CD14-positive monocyte (primary cell): ENCODE data around the gene GNAL. TPM values are rescaled to one million over a fixed set of nuclear protein-coding genes. Genes with fewer than 3 reads are reported as not detected.

Source experiments
- DNase-seq, 3 donors: peaks; one replicate each; pipeline ENCODE4 v3.0.0-alpha.2; 2011 to 2022
- H2AFZ ChIP-seq: 2 replicates; pipeline ENCODE4 v1.6.0; 2012; ENCODE audit warnings: mild to moderate bottlenecking, low read depth, low read length, inconsistent platforms; ENCODE audit not compliant: insufficient read depth, poor library complexity, severe bottlenecking
- H3K27ac ChIP-seq, 2 donors: 1 replicate in 1 of 2; 2 replicates in 1 of 2; pipeline ENCODE4 v1.5.1; 2012 to 2013; ENCODE audit warnings: low read length in 2 of 2, control low read depth in 1 of 2, inconsistent platforms in 1 of 2, low read depth in 1 of 2, mild to moderate bottlenecking in 1 of 2
- H3K27me3 ChIP-seq, 2 donors: one replicate each; pipeline versions ENCODE4 v1.6.0 to v1.6.1; 2011 to 2013; ENCODE audit warnings: low read length in 2 of 2; ENCODE audit not compliant: control insufficient read depth in 2 of 2, insufficient read depth in 2 of 2
- H3K36me3 ChIP-seq, 2 donors: replicated peaks in 1 of 2; 1 replicate in 1 of 2; 2 replicates in 1 of 2; pipeline versions ENCODE4 v1.5.1 to v1.6.1; 2012 to 2013; ENCODE audit warnings: low read length in 2 of 2, control low read depth in 1 of 2, inconsistent platforms in 1 of 2, mild to moderate bottlenecking in 1 of 2; ENCODE audit not compliant: insufficient read depth in 2 of 2, control insufficient read depth in 1 of 2
- H3K4me1 ChIP-seq, 2 donors: 1 replicate in 1 of 2; 2 replicates in 1 of 2; pipeline versions ENCODE4 v1.5.1 to v1.6.1; 2012 to 2013; ENCODE audit warnings: low read length in 2 of 2, control low read depth in 1 of 2, inconsistent platforms in 1 of 2, mild to moderate bottlenecking in 1 of 2, moderate library complexity in 1 of 2; ENCODE audit not compliant: insufficient read depth in 2 of 2, control insufficient read depth in 1 of 2
- H3K4me2 ChIP-seq: replicated peaks from 2 replicates; pipeline ENCODE3; 2012; ENCODE audit warnings: low read length, moderate library complexity, mild to moderate bottlenecking; ENCODE audit not compliant: poor library complexity, severe bottlenecking; ENCODE audit errors: extremely low read depth
- H3K4me3 ChIP-seq, 3 experiments: fragments of 200-600 bp in 1 of 3; sonication (generic) in 1 of 3; replicated peaks in 1 of 3; 1 replicate in 2 of 3; 2 replicates in 1 of 3; pipeline ENCODE4 v1.5.1; 2011 to 2013; ENCODE audit warnings: low read length in 3 of 3, mild to moderate bottlenecking in 3 of 3, control low read depth in 2 of 3, low read depth in 2 of 3, inconsistent platforms in 1 of 3, moderate library complexity in 1 of 3
- H3K79me2 ChIP-seq: 2 replicates; pipeline ENCODE4 v1.6.0; 2012; ENCODE audit warnings: mild to moderate bottlenecking, control low read depth, inconsistent platforms, low read length, moderate library complexity; ENCODE audit not compliant: insufficient read depth
- H3K9ac ChIP-seq: 2 replicates; pipeline ENCODE4 v1.6.0; 2017; ENCODE audit warnings: low read length, mild to moderate bottlenecking; ENCODE audit not compliant: insufficient read depth, poor library complexity, severe bottlenecking
- H3K9me3 ChIP-seq, 2 donors: replicated peaks in 1 of 2; 1 replicate in 1 of 2; 2 replicates in 1 of 2; pipeline versions ENCODE4 v1.5.1 to v1.6.1; 2012 to 2013; ENCODE audit warnings: low read length in 2 of 2, control low read depth in 1 of 2; ENCODE audit not compliant: control insufficient read depth in 1 of 2, insufficient read depth in 1 of 2
- H4K20me1 ChIP-seq: 2 replicates; pipeline ENCODE4 v1.6.0; 2012; ENCODE audit warnings: mild to moderate bottlenecking, low read length, control low read depth, moderate library complexity; ENCODE audit not compliant: insufficient read depth
- H3K27ac Mint-ChIP-seq, 7 donors: one replicate each; pipeline ENCODE4 v1.8.0; 2020; ENCODE audit warnings: mild to moderate bottlenecking in 7 of 7, mixed read lengths in 7 of 7, moderate library complexity in 6 of 7, inconsistent platforms in 2 of 7
- H3K27me3 Mint-ChIP-seq, 3 donors: one replicate each; pipeline ENCODE4 v1.8.0; 2021 to 2022; ENCODE audit warnings: low read depth in 3 of 3, mild to moderate bottlenecking in 3 of 3, mixed read lengths in 3 of 3, moderate library complexity in 3 of 3, inconsistent platforms in 1 of 3
- H3K36me3 Mint-ChIP-seq, 2 donors: one replicate each; pipeline ENCODE4 v1.8.0; 2020; ENCODE audit warnings: mixed read lengths in 2 of 2, inconsistent platforms in 1 of 2, mild to moderate bottlenecking in 1 of 2
- H3K4me1 Mint-ChIP-seq: one replicate; pipeline ENCODE4 v1.8.0; 2020; ENCODE audit warnings: mild to moderate bottlenecking, mixed read lengths
- H3K4me3 Mint-ChIP-seq, 2 donors: one replicate each; pipeline ENCODE4 v1.8.0; 2020; ENCODE audit warnings: mild to moderate bottlenecking in 2 of 2, mixed read lengths in 2 of 2, moderate library complexity in 1 of 2
- H3K9me3 Mint-ChIP-seq, 7 donors: one replicate each; pipeline ENCODE4 v1.8.0; 2020 to 2022; ENCODE audit warnings: mixed read lengths in 7 of 7, mild to moderate bottlenecking in 6 of 7, moderate library complexity in 6 of 7, inconsistent platforms in 2 of 7
- CTCF ChIP-seq: fragments of 200-600 bp; IDR thresholded peaks from one replicate; pipeline ENCODE4 v1.8.0; 2022; ENCODE audit warnings: antibody characterized with exemption, mild to moderate bottlenecking
- WGBS: methylation state at CpG from one replicate; pipeline ENCODE4 v1.1.5; 2013; ENCODE audit warnings: missing lambda C conversion rate; ENCODE audit not compliant: insufficient coverage; 5-methylcytosine and 5-hydroxymethylcytosine counted together
- intact Hi-C, 2 donors: fragments of 100-400 bp; cut with micrococcal nuclease; formaldehyde crosslinking; loops; one replicate each; pipeline versions ENCODE4 v1.15.0 to v1.15.1; 2023
- polyA plus RNA-seq, 3 donors: library from polyadenylated mRNA; depleted of rRNA in 1 of 3; unstranded in 2 of 3; stranded (reverse) in 1 of 3; fragments of 300-500 nt in 2 of 3; fragments of >200 nt in 1 of 3; fragmentation: Illumina TruSeq in 2 of 3; gene quantifications; 1 replicate in 2 of 3; 2 replicates in 1 of 3; pipeline ENCODE4 v1.2.3, GENCODE V29; 2012 to 2021

The GNAL gene
- polyA plus RNA-seq, 3 donors: 0.01 to 0.03 TPM; not detected in 1

- no peaks in the 10 kb centered on the region for H3K36me3 ChIP-seq
- H2AFZ ChIP-seq: no peak overlapping the region
- Mint-ChIP-seq H3K36me3 (no peaks in the 10 kb centered on the region), H3K27ac (no peak overlapping the region), H3K9me3 (peaks cover 0 to 2% (median 0%) of the 10 kb centered on the region in 7 donors), H3K4me1 (peaks cover 4% of the 10 kb centered on the region), H3K4me3 (no peak overlapping the region), H3K27me3 (peaks cover 14 to 33% (median 27%) of the 10 kb centered on the region in 3 donors)
- peaks cover 4% of the 10 kb centered on the region in 2 donors for H3K4me1 ChIP-seq
- no peak for DNase-seq
- intact Hi-C loops: loop anchor here (10.0 kb wide), 2 partner anchors 128 to 498 kb away; no protein-coding TSS in a partner anchor
- H3K27ac ChIP-seq: no peak overlapping the region
- no peak overlapping the region for H3K9ac ChIP-seq
- H4K20me1 ChIP-seq: no peaks in the 10 kb centered on the region
- H3K79me2 ChIP-seq: no peaks in the 10 kb centered on the region
- no peak overlapping the region for H3K4me3 ChIP-seq
- TF ChIP-seq CTCF: no peak
- H3K9me3 ChIP-seq: no peaks in the 10 kb centered on the region
- WGBS: no CpG with 5 or more reads among the region's 1 CpG
- no peak overlapping the region for H3K4me2 ChIP-seq
- H3K27me3 ChIP-seq: peaks cover 2 to 4% of the 10 kb centered on the region in 2 donors
These were observed 47.6 kb downstream of the GNAL start for GRCh38 chr18:11736656-11737055.

- Histone ChIP-seq H4K20me1 (no peaks in the 10 kb centered on the region), H3K4me3 (no peak overlapping the region), H2AFZ (no peak overlapping the region), H3K9me3 (no peaks in the 10 kb centered on the region), H3K27me3 (peaks cover 8 to 10% of the 10 kb centered on the region in 2 donors), H3K4me1 (no peaks in the 10 kb centered on the region), H3K27ac (no peak overlapping the region), H3K9ac (no peak overlapping the region), H3K79me2 (no peaks in the 10 kb centered on the region), H3K36me3 (no peaks in the 10 kb centered on the region), H3K4me2 (no peak overlapping the region)
- Mint-ChIP-seq H3K36me3 (no peaks in the 10 kb centered on the region), H3K4me1 (no peaks in the 10 kb centered on the region), H3K27ac (no peak overlapping the region), H3K9me3 (peaks cover 0 to 2% (median 0%) of the 10 kb centered on the region in 7 donors), H3K4me3 (no peak overlapping the region), H3K27me3 (peaks cover 22 to 27% (median 25%) of the 10 kb centered on the region in 3 donors)
- TF ChIP-seq CTCF: no peak
- intact Hi-C loops: loop anchor here (10.0 kb wide), 3 partner anchors 55 to 495 kb away; partner anchors contain the start of gene GNAL (in 1 of the 2)
- DNase-seq: no peak
- WGBS: 87% methylated on average over 4 of the region's 7 CpGs
These were observed 50.8 kb downstream of the GNAL start for GRCh38 chr18:11739893-11740292.
